GM12801 (cell line): ENCODE data around the gene RIOK1.

ENCODE experiments used
- CTCF ChIP-seq: IDR thresholded peaks from one replicate; pipeline ENCODE4 v1.5.1; 2011; ENCODE audit warnings: control low read depth; ENCODE audit not compliant: insufficient read length; ENCODE audit errors: extremely low read depth

The RIOK1 gene

GRCh38 chr6:7467007-7467897 is 77.6 kb downstream of the RIOK1 start:
- no peak for TF ChIP-seq CTCF
